ENCODE data around the gene FBN1. TPM values are rescaled to one million over a fixed set of nuclear protein-coding genes. Genes with fewer than 3 reads are reported as not detected.

FBN1 gene
- total and polyA plus RNA-seq, 10 of the 15 experiments (the other 5 are each of a cell fraction or from before 2014, with no cell fraction given) = 2.2 to 15.3 (median 7.0) TPM

GRCh38 chr15:48437178-48437577 is 208.3 kb downstream of the FBN1 start:
- Histone ChIP-seq H3K79me2 (ENCODE audit: control insufficient read depth, insufficient read depth, low read length) (no peaks in the 10 kb centered on the region), H2AFZ (ENCODE audit: control insufficient read depth, low read depth, low read length) (no peak overlapping the region), H3K9ac (ENCODE audit: control insufficient read depth, insufficient read depth, low read length) (no peak overlapping the region), H3K27ac (ENCODE audit: control insufficient read depth, insufficient read depth) (no peak overlapping the region), H3K27me3 (replicated peaks in 1 of 2; ENCODE audit: control insufficient read depth in 2 of 2, insufficient read depth in 2 of 2, low read length in 1 of 2) (no peaks in the 10 kb centered on the region), H3K4me1 (ENCODE audit: control insufficient read depth, insufficient read depth, low read length) (no peaks in the 10 kb centered on the region; the same call in 1 of the 2 replicates), H4K20me1 (ENCODE audit: control insufficient read depth, insufficient read depth) (no peaks in the 10 kb centered on the region), H3K36me3 (ENCODE audit: control insufficient read depth in 2 of 2, insufficient read depth in 2 of 2, low read length in 1 of 2) (no peaks in the 10 kb centered on the region; a peak in 1 of 4 replicates), H3K9me3 (replicated peaks; ENCODE audit: control insufficient read depth, insufficient read depth, low read length) (no peaks in the 10 kb centered on the region), H3K4me3 (no peak overlapping the region), H3K4me2 (ENCODE audit: control insufficient read depth, insufficient read depth) (no peak overlapping the region)
- no peak for ATAC-seq
- ChIA-PET SMC1A (ENCODE audit: uncharacterized antibody, unreplicated experiment) (interaction anchor here (1.6 kb wide), 1 partner anchor 10 kb away, joined by 6 read pairs; no protein-coding TSS in a partner anchor), CTCF (interaction anchor here (0.6 kb wide), 1 partner anchor 213 kb away, joined by 3 read pairs; no protein-coding TSS in a partner anchor), POLR2A (no interaction called here), RAD21 (ENCODE audit: unreplicated experiment) (no interaction called here)
- no peak for TF ChIP-seq CUX1 (IDR thresholded peaks at IDR 0.05; ENCODE audit: insufficient replicate concordance, low read depth, low read length)
- WGBS (ENCODE audit: insufficient coverage, insufficient replicate concordance, low lambda C conversion rate, missing lambda C conversion rate) = 97% methylated on average over 3 of the region's 3 CpGs
- no TSS peak for BruUV-seq (replicated peaks)
- no peak for FAIRE-seq
- DNase-seq (ENCODE audit: low read depth, low spot score) = no peak
- in situ Hi-C loops (cut with MboI) = no loop called here
- intact Hi-C loops (cut with micrococcal nuclease; ENCODE audit: unreplicated experiment) = no loop called here
